HL-60 (cell line): ENCODE measurements around the gene LDLRAD1.
"Not testable (repeated sequence)": the region's sequence is repeated elsewhere in the genome, so short reads cannot be mapped to it uniquely, and the experiment has no call there.

Experiments
- DNase-seq, 2 experiments: peaks; one replicate each; pipeline ENCODE4 v3.0.0-alpha.2; 2010 to 2020; ENCODE audit warnings: low read depth in 1 of 2, low spot score in 1 of 2
- H3K27ac ChIP-seq: fragments of 250-450 bp; sonication (Bioruptor Pico); replicated peaks from 2 replicates; pipeline ENCODE4 v1.5.1; 2020; ENCODE audit warnings: mild to moderate bottlenecking, moderate library complexity
- H3K27me3 ChIP-seq: fragments of 250-450 bp; sonication (Bioruptor Pico); 2 replicates; pipeline ENCODE4 v1.5.1; 2021; ENCODE audit warnings: mild to moderate bottlenecking, moderate library complexity; ENCODE audit not compliant: insufficient read depth, poor library complexity, severe bottlenecking
- H3K4me3 ChIP-seq: replicated peaks from 2 replicates; pipeline ENCODE4 v1.5.1; 2011; ENCODE audit warnings: mild to moderate bottlenecking, control low read depth, low read length; ENCODE audit not compliant: insufficient read depth
- GABPA ChIP-seq: IDR thresholded peaks from 2 replicates; pipeline ENCODE4 v1.6.1; 2012; ENCODE audit warnings: low read depth
- POLR2AphosphoS5 ChIP-seq: IDR thresholded peaks from 2 replicates; pipeline ENCODE4 v1.6.1; 2012; ENCODE audit warnings: low read depth
- SPI1 ChIP-seq: IDR thresholded peaks from 2 replicates; pipeline ENCODE4 v1.6.1; 2012; ENCODE audit warnings: low read depth, mild to moderate bottlenecking, borderline replicate concordance
- TF ChIP-seq, protein P1 (sequence below): IDR thresholded peaks from 2 replicates; pipeline ENCODE4 v1.6.1; 2012; ENCODE audit warnings: low read depth; ENCODE audit not compliant: insufficient replicate concordance
- TF ChIP-seq, protein P2 (sequence below): IDR thresholded peaks from one replicate; pipeline ENCODE4 v1.5.1; 2011; ENCODE audit warnings: low read length, control low read depth, inconsistent platforms; ENCODE audit not compliant: insufficient read depth

LDLRAD1 gene

DNA sequence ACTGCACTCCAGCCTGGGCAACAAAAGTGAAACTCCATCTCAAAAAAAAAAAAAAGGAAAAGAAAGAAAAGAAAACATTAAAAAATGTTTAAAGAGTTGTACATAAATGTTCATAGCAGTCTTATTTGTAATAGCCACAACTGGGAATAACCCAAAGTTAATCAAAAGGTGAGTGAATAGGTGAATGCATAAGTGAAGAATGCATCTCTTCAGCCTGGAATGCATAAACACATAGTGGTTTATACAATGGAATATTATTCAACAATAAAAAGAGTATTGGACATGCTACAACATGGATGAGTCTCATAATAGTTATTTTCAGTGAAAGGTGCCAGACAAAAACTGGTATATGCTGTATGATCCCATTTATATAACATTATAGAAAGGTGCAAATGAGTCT, 18.1 kb downstream of the LDLRAD1 start:
- DNase-seq, result no peak
- H3K27ac ChIP-seq, result no peak overlapping the region
- no peaks in the 10 kb centered on the region for H3K27me3 ChIP-seq
- no peak for TF ChIP-seq SPI1
- TF ChIP-seq, protein P1, sequence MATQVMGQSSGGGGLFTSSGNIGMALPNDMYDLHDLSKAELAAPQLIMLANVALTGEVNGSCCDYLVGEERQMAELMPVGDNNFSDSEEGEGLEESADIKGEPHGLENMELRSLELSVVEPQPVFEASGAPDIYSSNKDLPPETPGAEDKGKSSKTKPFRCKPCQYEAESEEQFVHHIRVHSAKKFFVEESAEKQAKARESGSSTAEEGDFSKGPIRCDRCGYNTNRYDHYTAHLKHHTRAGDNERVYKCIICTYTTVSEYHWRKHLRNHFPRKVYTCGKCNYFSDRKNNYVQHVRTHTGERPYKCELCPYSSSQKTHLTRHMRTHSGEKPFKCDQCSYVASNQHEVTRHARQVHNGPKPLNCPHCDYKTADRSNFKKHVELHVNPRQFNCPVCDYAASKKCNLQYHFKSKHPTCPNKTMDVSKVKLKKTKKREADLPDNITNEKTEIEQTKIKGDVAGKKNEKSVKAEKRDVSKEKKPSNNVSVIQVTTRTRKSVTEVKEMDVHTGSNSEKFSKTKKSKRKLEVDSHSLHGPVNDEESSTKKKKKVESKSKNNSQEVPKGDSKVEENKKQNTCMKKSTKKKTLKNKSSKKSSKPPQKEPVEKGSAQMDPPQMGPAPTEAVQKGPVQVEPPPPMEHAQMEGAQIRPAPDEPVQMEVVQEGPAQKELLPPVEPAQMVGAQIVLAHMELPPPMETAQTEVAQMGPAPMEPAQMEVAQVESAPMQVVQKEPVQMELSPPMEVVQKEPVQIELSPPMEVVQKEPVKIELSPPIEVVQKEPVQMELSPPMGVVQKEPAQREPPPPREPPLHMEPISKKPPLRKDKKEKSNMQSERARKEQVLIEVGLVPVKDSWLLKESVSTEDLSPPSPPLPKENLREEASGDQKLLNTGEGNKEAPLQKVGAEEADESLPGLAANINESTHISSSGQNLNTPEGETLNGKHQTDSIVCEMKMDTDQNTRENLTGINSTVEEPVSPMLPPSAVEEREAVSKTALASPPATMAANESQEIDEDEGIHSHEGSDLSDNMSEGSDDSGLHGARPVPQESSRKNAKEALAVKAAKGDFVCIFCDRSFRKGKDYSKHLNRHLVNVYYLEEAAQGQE, result no peak
- TF ChIP-seq GABPA, result no peak
- TF ChIP-seq, protein P2, sequence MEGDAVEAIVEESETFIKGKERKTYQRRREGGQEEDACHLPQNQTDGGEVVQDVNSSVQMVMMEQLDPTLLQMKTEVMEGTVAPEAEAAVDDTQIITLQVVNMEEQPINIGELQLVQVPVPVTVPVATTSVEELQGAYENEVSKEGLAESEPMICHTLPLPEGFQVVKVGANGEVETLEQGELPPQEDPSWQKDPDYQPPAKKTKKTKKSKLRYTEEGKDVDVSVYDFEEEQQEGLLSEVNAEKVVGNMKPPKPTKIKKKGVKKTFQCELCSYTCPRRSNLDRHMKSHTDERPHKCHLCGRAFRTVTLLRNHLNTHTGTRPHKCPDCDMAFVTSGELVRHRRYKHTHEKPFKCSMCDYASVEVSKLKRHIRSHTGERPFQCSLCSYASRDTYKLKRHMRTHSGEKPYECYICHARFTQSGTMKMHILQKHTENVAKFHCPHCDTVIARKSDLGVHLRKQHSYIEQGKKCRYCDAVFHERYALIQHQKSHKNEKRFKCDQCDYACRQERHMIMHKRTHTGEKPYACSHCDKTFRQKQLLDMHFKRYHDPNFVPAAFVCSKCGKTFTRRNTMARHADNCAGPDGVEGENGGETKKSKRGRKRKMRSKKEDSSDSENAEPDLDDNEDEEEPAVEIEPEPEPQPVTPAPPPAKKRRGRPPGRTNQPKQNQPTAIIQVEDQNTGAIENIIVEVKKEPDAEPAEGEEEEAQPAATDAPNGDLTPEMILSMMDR, result no peak
- TF ChIP-seq POLR2AphosphoS5, result no peak
- H3K4me3 ChIP-seq, result no peak overlapping the region

DNA sequence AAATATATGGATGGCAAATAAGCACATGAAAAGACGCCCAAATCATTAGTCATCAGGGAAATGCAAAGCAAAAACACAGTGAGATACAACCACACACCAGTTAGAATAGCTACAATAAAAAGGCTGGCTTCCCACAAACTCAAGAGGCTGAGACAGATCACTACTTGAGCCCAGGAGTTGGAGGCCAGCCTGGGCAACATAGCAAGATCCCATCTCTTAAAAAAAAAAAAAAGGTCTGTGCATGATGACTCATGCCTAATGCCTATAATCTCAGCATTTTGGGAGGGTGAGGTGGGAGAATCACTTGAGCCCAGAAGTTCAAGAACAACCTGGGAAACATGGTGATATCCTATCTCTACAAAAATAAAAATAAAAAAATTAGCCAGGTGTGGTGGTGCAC, 19.8 kb downstream of the LDLRAD1 start:
- Histone ChIP-seq H3K4me3 (no peak overlapping the region), H3K27me3 (no peaks in the 10 kb centered on the region), H3K27ac (no peak overlapping the region)
- TF ChIP-seq SPI1, result no peak
- TF ChIP-seq, protein P2, result no peak
- no peak for TF ChIP-seq GABPA
- DNase-seq, result no peak

DNA sequence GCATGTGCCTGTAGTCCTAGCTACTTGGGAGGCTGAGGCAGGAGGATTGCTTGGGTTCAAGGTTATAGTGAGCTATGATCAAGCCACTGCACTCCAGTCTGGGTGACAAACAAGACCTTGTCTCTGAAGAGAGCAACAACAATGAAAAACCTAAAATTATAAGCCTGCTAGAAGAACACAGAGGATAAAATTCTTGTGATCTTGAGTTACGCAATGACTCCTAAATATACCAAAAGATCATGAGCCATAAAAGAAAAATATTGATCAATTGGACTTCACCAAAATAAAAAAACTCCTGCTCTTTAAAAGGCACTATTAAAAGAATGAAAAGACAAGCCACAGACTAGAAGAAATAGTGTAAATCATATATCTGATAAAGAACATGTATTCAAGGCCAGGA, 22.3 kb downstream of the LDLRAD1 start:
- TF ChIP-seq, protein P1, result no peak
- TF ChIP-seq, protein P2, result no peak
- no peak for TF ChIP-seq POLR2AphosphoS5
- TF ChIP-seq SPI1, result no peak
- no peak for TF ChIP-seq GABPA
- DNase-seq, result no peak
- Histone ChIP-seq H3K27me3 (no peaks in the 10 kb centered on the region), H3K4me3 (no peak overlapping the region), H3K27ac (no peak overlapping the region)

DNA sequence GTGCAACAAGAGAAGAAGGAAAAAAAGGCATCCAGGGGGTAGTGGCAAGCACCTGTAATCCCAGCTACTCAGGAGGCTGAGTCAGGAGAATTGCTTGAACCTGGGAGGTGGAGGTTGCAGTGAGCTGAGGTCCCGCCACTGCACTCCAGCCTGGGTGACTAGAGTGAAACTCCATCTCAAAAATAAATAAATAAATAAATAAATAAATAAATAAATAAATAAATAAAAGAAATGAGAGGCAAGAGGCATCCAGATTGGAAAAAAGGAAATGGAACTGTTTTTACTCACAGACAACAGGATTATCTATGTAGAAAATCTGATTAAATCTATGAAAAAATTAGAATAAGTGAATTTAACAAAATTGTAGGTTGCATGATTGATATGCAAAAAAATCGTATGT, 23.5 kb downstream of the LDLRAD1 start:
- H3K4me3 ChIP-seq, H3K27me3 ChIP-seq, H3K27ac ChIP-seq, DNase-seq: not testable (repeated sequence)
